H1 (cell line): ENCODE results near the gene GPRC6A. TPM values are rescaled to one million over a fixed set of nuclear protein-coding genes. Genes with fewer than 3 reads are reported as not detected.
A peak's percentile ranks its signal among the peaks of the same experiment; 100 is the strongest.

Experiments
- ATF2 ChIP-seq: IDR thresholded peaks from 2 replicates; pipeline ENCODE4 v1.6.1; 2012; ENCODE audit warnings: low read length, inconsistent platforms
- BACH1 ChIP-seq: IDR thresholded peaks from 2 replicates; pipeline ENCODE4 v1.6.1; 2012; ENCODE audit warnings: low read length, improper control_type of control experiment
- CTCF ChIP-seq, 3 experiments: IDR thresholded peaks; 1 replicate in 2 of 3; 2 replicates in 1 of 3; pipeline versions ENCODE4 v1.5.1 to v1.6.1; 2011; ENCODE audit warnings: low read length in 3 of 3, mild to moderate bottlenecking in 3 of 3, inconsistent platforms in 2 of 3, low read depth in 1 of 3, moderate library complexity in 1 of 3; ENCODE audit not compliant: insufficient read depth in 1 of 3; ENCODE audit errors: control extremely low read depth in 1 of 3
- E2F6 ChIP-seq: IDR thresholded peaks from 2 replicates; pipeline ENCODE4 v1.6.1; 2012; ENCODE audit warnings: inconsistent platforms
- EZH2 ChIP-seq: fragments of 200-600 bp; sonication (generic); IDR thresholded peaks from 2 replicates; pipeline ENCODE4 v1.7.1; 2012; ENCODE audit warnings: low read depth, mild to moderate bottlenecking, moderate library complexity, low read length, inconsistent platforms; ENCODE audit not compliant: severe bottlenecking
- JUN ChIP-seq: IDR thresholded peaks from 2 replicates; pipeline ENCODE4 v1.6.1; 2011; ENCODE audit warnings: low read depth, mild to moderate bottlenecking, improper control_type of control experiment, low read length
- JUND ChIP-seq: IDR thresholded peaks from 2 replicates; pipeline ENCODE4 v1.6.1; 2011; ENCODE audit warnings: mild to moderate bottlenecking, improper control_type of control experiment, low read length
- KDM4A ChIP-seq: IDR thresholded peaks from one replicate; pipeline ENCODE4 v1.7.1; 2012; ENCODE audit warnings: low read depth, mild to moderate bottlenecking, moderate library complexity, low read length, inconsistent platforms; ENCODE audit not compliant: severe bottlenecking
- MAX ChIP-seq: IDR thresholded peaks from 2 replicates; pipeline ENCODE4 v1.6.1; 2012; ENCODE audit warnings: inconsistent platforms
- NANOG ChIP-seq: IDR thresholded peaks from 2 replicates; pipeline ENCODE4 v1.6.1; 2011; ENCODE audit warnings: low read length, low read depth, mild to moderate bottlenecking, inconsistent platforms; ENCODE audit not compliant: insufficient read depth, poor library complexity, severe bottlenecking
- RBBP5 ChIP-seq: IDR thresholded peaks from 2 replicates; pipeline ENCODE4 v1.7.1; 2012; ENCODE audit warnings: low read depth, mild to moderate bottlenecking, inconsistent platforms, low read length, moderate library complexity, borderline replicate concordance
- RNF2 ChIP-seq: fragments of 200-900, 300-1000 bp; sonication (generic); IDR thresholded peaks from 2 replicates; pipeline ENCODE4 v1.7.1; 2016; ENCODE audit warnings: borderline replicate concordance, low read depth, mild to moderate bottlenecking, antibody characterized with exemption, low read length; ENCODE audit not compliant: poor library complexity, severe bottlenecking; ENCODE audit errors: missing control alignments
- SIN3A ChIP-seq, 2 experiments: IDR thresholded peaks in 1 of 2; conservative IDR thresholded peaks in 1 of 2; 2 replicates each; pipeline ENCODE4 v1.6.1; 2011 to 2012; ENCODE audit warnings: low read length in 2 of 2, improper control_type of control experiment in 1 of 2, low read depth in 1 of 2, mild to moderate bottlenecking in 1 of 2
- SIRT6 ChIP-seq: IDR thresholded peaks from one replicate; pipeline ENCODE4 v1.7.1; 2012; ENCODE audit warnings: low read length, inconsistent platforms
- SP1 ChIP-seq: IDR thresholded peaks from 2 replicates; pipeline ENCODE4 v1.6.1; 2011; ENCODE audit warnings: low read depth, low read length
- TBP ChIP-seq: IDR thresholded peaks from 2 replicates; pipeline ENCODE4 v1.6.1; 2011; ENCODE audit warnings: low read depth, low read length, improper control_type of control experiment
- TCF12 ChIP-seq: IDR thresholded peaks from 2 replicates; pipeline ENCODE4 v1.6.1; 2011; ENCODE audit warnings: low read depth, mild to moderate bottlenecking, low read length
- polyA plus RNA-seq, 7 experiments: library from polyadenylated mRNA; depleted of rRNA in 3 of 7; stranded (reverse) in 5 of 7; unstranded in 2 of 7; fragments of >200 nt in 5 of 7; fragments of 200-250 nt in 2 of 7; gene quantifications; 1 replicate in 5 of 7; 2 replicates in 1 of 7; 4 replicates in 1 of 7; pipeline versions ENCODE4 v1.2.1 to v1.2.3, GENCODE V29; 2011 to 2013; ENCODE audit warnings: missing spikeins in 2 of 7, mixed read lengths in 2 of 7
- total RNA-seq: library from RNA; stranded (reverse); fragmentation: NEBNext Ultra II Directional; extraction: Animal tissue kit (Norgen Biotek cat#: 25700); gene quantifications from 2 replicates; pipeline ENCODE4 v1.2.1, GENCODE V29; 2021

GPRC6A gene
- total and polyA plus RNA-seq, 2 of the 8 experiments (the other 6 are each of a cell fraction or from before 2014, with no cell fraction given) = 0.09 to 0.22 TPM

GRCh38 chr6:116764961-116765841, 63.7 kb downstream of the GPRC6A start, which contains the start of gene FAM162B (continued):
- TF ChIP-seq SP1 (no peak), MAX (peak; percentile 81; the same call in 1 of the 2 replicates), RBBP5 (no peak; the same call in 1 of the 2 replicates), BACH1 (no peak; the same call in 1 of the 2 replicates), KDM4A (peak; percentile 91), RNF2 (peak; percentile 16), SIN3A (conservative IDR thresholded peaks at IDR 0.05 in 1 of 2, IDR thresholded peaks at IDR 0.05 in 1 of 2; ENCODE audit: low read depth in 1 of 2, low read length in 2 of 2) (0 out of 4 replicates have a peak, but pooled peaks of 1 of the 2 experiments have one; percentile 32), TBP (peak; percentile 5; the same call in 1 of the 2 replicates), EZH2 (peak; percentile 91), NANOG (no peak), ATF2 (no peak), E2F6 (peak; percentile 84), JUN (no peak), TCF12 (0 out of 2 replicates have a peak, but pooled peaks have one; percentile 10), JUND (no peak), SIRT6 (no peak), CTCF (IDR thresholded peaks at IDR 0.05; ENCODE audit: control extremely low read depth in 1 of 3, insufficient read depth in 1 of 3, low read depth in 1 of 3, low read length in 3 of 3) (no peak)
